ENCODE data around the gene RNF128.

Gene RNF128

GRCh38 chrX:106726485-106727437, at the start of gene RNF128:
RNF128 (plus strand) TSS chrX:106726701; CDS start chrX:106726914, 213 bp downstream.
- no peak for TF ChIP-seq POLR2A (IDR thresholded peaks at IDR 0.05; ENCODE audit: low read depth, low read length)
- DNase-seq (ENCODE audit: insufficient read length, low spot score) = no peak
- no peak for FAIRE-seq

GRCh38 chrX:106680716-106681115, 45.8 kb upstream of the RNF128 start:
- no peak for FAIRE-seq
- no peak for DNase-seq (ENCODE audit: insufficient read length, low spot score)
- no peak for TF ChIP-seq POLR2A (IDR thresholded peaks at IDR 0.05; ENCODE audit: low read depth, low read length)

DNA sequence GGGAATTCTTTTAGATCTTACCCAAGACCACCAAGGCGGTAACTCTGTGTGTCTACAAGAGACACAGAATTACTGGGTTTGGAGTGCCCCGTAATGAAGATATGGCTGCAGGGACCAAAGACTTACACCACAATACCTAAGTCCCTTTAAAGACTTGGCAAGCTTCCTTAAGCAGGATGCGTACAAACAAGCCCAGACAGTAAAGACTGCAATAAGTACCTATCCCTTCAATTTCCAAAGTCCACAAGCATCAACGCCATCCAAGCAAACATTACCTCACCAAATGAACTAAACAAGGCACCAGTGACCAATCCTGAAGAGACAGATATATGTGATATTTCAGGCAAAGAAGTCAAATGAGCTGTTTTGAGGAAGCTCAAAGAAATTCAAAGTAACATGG, 42.3 kb upstream of the RNF128 start:
- no peak for TF ChIP-seq POLR2A (IDR thresholded peaks at IDR 0.05; ENCODE audit: low read depth, low read length)
- DNase-seq (ENCODE audit: insufficient read length, low spot score) = no peak
- no peak for FAIRE-seq

DNA sequence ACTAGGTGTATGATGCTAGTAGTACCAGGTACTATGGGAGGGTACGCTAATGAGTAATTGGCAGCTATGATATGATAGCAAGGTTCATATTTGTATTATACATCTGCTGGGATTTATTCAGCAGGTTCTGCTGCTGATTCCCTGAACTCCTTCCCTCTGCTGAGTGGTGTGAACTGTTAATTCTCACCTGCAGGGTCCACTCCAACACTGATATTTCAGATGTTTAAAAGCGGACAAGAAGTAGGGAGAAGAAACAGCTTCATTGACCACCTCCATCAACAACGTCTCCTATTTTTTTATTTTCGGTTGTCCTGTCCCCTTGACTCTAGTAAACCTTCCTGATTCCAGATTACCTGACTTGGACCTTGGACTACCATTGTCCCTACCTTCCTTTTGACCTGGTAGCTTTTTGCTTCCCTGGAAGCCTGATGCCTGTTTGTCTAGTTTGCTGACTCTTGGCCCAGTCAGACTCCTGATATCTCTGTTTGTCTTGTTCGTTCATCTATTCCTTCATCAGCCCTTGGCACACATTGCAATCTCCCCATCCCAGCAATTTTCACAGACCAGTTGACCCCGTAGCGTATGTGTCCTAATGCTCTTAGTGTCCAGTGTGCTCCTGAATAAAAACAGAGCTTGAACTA, 34.0 kb upstream of the RNF128 start:
- no peak for DNase-seq (ENCODE audit: insufficient read length, low spot score)
- TF ChIP-seq POLR2A (IDR thresholded peaks at IDR 0.05; ENCODE audit: low read depth, low read length) = no peak
- FAIRE-seq = no peak

DNA sequence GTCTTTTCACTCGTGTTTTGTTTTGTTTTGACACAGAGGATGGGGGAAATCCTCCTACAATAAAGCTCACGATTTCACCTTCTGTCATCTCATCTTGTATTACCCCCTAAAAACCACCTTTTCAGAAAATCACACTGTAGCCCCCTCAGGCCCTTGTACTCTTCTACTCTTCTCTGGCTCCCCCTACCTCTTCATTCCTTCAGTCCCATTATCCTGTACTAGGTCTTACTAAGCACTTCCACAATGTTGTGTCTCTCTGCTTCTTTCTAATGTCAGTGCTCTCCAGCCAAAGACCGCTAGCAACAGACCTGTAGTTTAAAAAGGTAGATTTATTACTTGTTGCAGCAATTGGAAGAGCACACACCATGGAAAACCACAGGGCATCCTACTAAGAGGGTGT, 30.0 kb upstream of the RNF128 start:
- no peak for FAIRE-seq
- no peak for TF ChIP-seq POLR2A (IDR thresholded peaks at IDR 0.05; ENCODE audit: low read depth, low read length)
- DNase-seq (ENCODE audit: insufficient read length, low spot score) = no peak

GRCh38 chrX:106698693-106699092, 27.8 kb upstream of the RNF128 start:
- no peak for TF ChIP-seq POLR2A (IDR thresholded peaks at IDR 0.05; ENCODE audit: low read depth, low read length)
- DNase-seq (ENCODE audit: insufficient read length, low spot score) = no peak
- FAIRE-seq = peak; percentile 20

GRCh38 chrX:106702636-106703035, 23.9 kb upstream of the RNF128 start:
- no peak for DNase-seq (ENCODE audit: insufficient read length, low spot score)
- FAIRE-seq = no peak
- no peak for TF ChIP-seq POLR2A (IDR thresholded peaks at IDR 0.05; ENCODE audit: low read depth, low read length)

DNA sequence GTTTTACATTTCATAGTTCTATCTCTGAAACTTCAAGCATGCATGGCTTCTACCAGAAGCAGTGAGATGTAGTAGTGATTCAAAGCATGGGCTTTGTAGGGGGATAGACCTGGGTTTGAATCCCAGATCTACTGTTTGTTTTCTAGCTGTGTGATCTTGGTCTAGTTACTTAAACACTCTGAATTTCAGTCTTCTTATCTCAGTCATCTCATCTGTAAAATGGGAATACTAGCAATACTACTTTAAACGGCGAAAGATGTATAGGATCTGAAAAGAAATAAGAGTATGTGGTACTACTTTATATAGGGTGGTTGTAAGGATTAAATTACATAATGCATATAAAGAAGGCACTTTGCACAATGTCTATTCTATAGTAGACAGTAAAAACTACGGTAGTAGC, 20.0 kb upstream of the RNF128 start:
- no peak for DNase-seq (ENCODE audit: insufficient read length, low spot score)
- no peak for TF ChIP-seq POLR2A (IDR thresholded peaks at IDR 0.05; ENCODE audit: low read depth, low read length)
- no peak for FAIRE-seq

DNA sequence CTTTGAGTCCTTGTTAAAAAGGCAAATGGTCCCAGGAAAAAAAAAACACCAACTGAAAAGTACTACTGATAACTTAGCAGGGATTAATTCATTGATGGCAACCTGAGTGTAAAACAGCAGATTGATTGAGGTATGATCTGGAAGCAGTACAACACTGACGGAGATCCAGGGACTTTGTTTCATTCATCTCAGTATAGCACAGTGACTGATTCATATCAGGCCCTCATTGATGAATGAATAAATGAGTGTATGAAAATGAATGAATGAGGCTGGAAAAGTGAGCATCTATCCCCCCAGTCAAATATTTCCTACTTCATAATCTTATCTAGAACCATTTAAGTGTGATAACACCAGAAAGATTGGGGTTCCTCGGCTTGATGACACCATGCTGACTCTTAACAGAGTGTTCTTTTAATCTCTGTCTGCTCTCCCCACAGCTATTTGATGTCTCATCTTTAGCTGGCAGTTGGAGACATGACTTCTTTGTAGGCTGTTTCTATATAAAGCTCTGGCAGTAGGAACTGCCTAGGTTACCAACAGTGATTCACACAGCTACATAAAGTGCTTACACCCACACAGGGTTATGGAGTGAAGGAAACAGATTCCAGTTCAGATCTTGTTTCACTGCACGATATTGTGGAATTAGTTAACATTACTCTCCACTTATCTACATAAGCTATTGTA, 18.6 kb upstream of the RNF128 start:
- DNase-seq (ENCODE audit: insufficient read length, low spot score) = peak; percentile 35
- FAIRE-seq = peak; percentile 97
- TF ChIP-seq POLR2A (IDR thresholded peaks at IDR 0.05; ENCODE audit: low read depth, low read length) = no peak

DNA sequence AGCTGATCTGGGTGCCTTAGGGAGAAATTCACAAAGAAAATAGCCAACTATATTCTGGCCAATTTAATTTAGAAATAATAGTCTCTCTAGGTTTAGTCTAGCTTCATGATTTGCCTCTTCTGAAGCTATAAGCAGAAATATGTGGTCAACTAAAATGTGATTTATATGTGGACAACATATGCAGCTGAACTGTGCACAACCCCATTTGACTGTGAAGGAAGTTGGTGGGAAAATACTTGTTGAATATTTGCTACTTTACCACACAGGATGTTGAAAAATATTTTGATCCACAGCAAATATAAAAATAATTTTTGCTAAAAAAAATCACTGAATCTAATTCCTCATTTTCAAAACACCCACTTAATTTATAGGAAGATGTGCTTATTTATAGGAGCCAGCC, 15.7 kb upstream of the RNF128 start:
- TF ChIP-seq POLR2A (IDR thresholded peaks at IDR 0.05; ENCODE audit: low read depth, low read length) = no peak
- DNase-seq (ENCODE audit: insufficient read length, low spot score) = no peak
- FAIRE-seq = no peak

- no peak for TF ChIP-seq POLR2A (IDR thresholded peaks at IDR 0.05; ENCODE audit: low read depth, low read length)
- FAIRE-seq (no peak), DNase-seq (ENCODE audit: insufficient read length, low spot score) (no peak)
Observed at GRCh38 chrX:106711375-106711774, 15.1 kb upstream of the RNF128 start.

DNA sequence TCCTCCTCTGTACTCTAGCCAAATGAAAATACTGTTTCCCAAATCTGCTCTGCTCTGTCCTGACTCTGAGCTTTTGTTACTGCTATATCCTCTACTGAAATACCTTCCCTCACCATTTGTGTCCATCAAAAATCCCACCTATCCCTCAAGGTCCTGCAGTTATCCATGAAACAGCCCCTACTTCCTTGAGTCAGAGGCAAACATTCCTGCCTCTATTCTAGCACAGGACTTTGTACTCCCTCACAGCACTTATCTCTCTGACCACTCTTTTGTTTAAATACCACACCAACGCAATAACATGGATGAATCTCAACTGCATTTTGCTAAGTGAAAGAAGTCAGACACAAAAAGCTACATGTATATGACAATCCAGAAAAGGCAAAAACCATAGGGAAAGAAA, 10.5 kb upstream of the RNF128 start:
- DNase-seq (ENCODE audit: insufficient read length, low spot score) = no peak
- FAIRE-seq = no peak
- no peak for TF ChIP-seq POLR2A (IDR thresholded peaks at IDR 0.05; ENCODE audit: low read depth, low read length)

DNA sequence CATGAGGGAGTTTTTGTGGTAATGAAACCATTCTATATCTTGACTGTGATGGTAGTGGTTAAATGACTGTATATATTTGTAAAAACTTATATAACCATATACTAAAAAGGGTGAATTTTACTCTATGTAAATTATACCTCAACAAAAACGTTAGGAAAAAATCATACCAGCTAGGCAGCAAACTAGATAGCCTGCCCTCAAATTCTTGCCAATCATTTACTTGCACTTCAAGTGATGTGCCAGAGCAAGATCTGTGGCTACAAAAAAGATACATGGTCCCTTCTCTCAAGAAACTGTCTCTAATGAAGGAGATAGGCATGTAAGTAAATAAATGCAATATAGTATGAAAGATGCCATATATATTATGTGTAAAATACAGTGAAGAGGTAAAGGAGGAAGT, 10.0 kb upstream of the RNF128 start:
- no peak for DNase-seq (ENCODE audit: insufficient read length, low spot score)
- no peak for FAIRE-seq
- no peak for TF ChIP-seq POLR2A (IDR thresholded peaks at IDR 0.05; ENCODE audit: low read depth, low read length)

DNA sequence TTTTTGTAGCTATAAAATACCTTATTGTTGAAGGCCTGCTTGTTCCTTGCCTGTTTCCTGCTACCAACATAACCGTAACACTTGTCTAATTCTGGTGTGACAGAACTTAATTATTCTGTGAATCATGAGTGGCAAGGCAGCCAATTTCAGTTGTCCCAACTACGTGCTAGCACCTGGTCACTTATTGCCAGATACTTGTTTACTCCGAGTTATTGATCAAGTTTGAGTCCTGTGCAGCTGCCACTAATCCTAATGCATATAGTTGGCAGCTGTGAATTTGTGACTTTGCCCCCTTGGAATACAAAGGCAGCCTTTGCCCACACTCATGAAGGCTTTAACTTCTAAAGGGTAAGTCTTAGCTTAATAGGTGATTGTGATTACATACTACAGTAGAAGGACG, 7.8 kb upstream of the RNF128 start:
- DNase-seq (ENCODE audit: insufficient read length, low spot score) = no peak
- no peak for TF ChIP-seq POLR2A (IDR thresholded peaks at IDR 0.05; ENCODE audit: low read depth, low read length)
- no peak for FAIRE-seq

Data from H54 (cell line).